WI38 (cell line): Measurements from ENCODE around the gene STON2.
A peak's percentile ranks its signal among the peaks of the same experiment; 100 is the strongest.

ENCODE experiments used
- H3K4me3 ChIP-seq: 2 replicates; pipeline ENCODE4 v1.5.1; 2011; ENCODE audit warnings: low read depth, mild to moderate bottlenecking, control low read depth, low read length
- TF ChIP-seq, protein P1 (sequence below): IDR thresholded peaks from 2 replicates; pipeline ENCODE4 v1.5.1; 2012; ENCODE audit warnings: low read depth, mild to moderate bottlenecking, control low read depth, low read length

STON2 gene

DNA sequence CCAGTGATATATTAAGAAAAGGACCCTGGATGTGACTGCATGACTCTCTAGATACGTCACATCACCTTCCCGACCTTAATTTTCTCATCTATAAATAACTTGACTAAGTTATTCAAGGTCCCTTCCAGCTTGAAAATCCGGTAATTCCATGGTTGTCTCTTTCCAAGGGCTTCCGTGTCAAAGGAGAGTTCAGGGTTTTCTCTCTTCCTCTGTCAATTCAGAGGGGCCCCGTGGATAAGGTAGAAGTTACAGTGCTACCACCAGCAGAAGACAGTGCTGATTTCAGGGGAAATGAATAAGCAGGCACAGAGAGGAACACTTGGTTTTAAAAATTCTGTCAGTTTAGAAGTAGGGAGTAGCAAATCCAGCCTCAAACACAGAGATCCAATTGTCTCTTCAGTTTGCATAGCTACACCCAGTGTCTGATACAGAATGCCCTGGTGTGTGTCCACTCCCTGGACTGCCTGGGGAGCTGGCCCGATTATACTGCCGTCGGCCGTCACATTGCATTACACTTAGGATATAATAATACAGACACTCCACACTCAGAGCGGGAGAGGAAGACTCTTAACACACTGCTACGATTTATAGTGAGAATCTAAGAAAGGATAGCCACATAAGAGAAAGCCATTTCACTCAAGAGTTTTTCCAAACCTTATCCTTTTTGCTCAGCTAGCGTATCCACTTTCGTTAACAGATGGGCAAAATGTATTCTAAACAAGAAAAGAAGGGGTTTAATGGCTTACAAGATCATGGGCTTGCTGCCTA lies 124.6 kb downstream of the STON2 start:
- TF ChIP-seq, protein P1, sequence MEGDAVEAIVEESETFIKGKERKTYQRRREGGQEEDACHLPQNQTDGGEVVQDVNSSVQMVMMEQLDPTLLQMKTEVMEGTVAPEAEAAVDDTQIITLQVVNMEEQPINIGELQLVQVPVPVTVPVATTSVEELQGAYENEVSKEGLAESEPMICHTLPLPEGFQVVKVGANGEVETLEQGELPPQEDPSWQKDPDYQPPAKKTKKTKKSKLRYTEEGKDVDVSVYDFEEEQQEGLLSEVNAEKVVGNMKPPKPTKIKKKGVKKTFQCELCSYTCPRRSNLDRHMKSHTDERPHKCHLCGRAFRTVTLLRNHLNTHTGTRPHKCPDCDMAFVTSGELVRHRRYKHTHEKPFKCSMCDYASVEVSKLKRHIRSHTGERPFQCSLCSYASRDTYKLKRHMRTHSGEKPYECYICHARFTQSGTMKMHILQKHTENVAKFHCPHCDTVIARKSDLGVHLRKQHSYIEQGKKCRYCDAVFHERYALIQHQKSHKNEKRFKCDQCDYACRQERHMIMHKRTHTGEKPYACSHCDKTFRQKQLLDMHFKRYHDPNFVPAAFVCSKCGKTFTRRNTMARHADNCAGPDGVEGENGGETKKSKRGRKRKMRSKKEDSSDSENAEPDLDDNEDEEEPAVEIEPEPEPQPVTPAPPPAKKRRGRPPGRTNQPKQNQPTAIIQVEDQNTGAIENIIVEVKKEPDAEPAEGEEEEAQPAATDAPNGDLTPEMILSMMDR: no peak
- H3K4me3 ChIP-seq: no peak overlapping the region

DNA sequence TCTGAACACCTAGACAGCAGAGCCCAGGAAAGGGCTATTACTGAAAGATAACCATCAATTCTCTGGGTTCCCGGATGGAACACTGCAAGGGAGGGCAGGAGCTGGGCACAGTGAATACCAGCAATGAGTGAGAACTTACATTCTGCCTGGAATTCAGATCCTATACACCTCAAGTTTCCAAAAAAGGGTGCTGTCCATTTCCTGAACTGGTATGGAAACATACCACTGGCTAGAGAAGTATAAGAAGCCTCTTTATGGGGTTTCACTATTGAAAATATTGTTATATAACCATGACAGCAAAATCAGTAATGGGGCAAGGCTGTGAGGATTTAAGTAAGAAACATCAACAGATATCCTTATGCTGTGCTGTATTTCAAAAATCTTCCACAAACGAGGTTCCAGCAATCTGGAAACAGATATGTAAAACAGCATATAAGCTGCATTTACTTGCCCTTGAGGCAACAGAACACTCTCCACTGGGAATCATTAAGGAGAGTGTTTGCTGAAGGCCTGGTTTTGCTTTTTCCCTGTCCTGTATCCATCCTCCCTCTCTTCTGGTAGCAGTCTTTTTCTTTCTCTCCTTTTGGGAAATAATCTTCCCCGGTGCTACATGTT lies 126.1 kb downstream of the STON2 start:
- no peak overlapping the region for H3K4me3 ChIP-seq
- TF ChIP-seq, protein P1: no peak

DNA sequence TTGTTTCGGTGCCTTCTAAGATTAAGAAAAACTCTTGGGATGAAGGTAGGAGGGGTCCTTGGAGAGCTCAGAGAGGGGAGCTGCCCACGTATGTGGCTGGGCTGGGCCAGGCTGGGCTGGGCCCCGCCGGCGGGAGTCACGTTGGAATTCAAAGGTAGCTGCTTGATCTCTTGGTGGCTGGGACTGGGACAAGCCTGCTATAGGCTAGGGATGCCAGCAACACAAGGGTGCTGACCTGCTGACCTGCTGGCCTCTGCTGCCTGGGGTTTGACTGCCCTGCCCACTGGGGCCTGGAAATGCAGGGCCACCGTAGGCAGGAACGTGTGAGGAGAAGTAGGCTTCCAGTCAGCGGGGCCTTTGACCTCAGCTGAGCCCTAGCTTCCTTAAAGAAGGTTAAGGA lies 126.6 kb downstream of the STON2 start:
- no peak overlapping the region for H3K4me3 ChIP-seq
- TF ChIP-seq, protein P1: no peak

DNA sequence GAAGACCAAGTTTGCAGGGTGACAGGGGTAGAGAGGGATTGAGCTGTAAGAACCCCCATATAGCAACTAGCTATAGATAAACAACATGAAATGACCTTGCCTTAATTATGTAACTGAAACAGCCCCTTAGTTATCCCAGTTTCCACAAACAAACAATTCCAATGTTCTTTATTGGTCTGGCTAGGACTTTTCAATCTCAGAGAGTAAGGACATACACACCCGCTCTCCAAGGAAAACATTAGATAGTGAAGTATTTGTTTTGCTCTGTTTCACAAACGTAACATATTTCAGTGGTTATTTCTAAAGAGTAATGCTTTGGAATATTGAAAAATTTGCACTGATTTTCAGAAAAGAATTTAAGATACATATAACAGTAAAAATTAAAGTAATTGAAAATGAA lies 127.8 kb downstream of the STON2 start:
- no peak overlapping the region for H3K4me3 ChIP-seq
- TF ChIP-seq, protein P1: no peak

DNA sequence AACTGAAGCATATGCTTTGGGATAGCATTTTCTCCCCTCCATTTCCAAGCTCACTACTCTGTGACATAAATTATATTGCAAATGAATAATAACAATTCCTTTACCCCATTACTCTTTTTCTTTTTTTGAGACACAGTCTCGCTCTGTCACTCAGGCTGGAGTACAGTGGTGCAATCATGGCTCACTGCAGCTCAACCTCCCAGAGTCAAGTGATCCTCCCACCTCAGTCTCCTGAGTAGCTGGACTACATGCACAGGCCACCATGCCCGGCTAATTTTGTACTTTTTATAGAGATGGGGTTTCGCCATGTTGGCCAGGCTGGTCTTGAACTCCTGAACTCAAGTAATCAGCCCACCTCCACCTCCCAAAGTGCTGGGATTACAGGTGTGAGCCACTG lies 130.1 kb downstream of the STON2 start:
- H3K4me3 ChIP-seq: no peak overlapping the region
- TF ChIP-seq, protein P1: no peak

DNA sequence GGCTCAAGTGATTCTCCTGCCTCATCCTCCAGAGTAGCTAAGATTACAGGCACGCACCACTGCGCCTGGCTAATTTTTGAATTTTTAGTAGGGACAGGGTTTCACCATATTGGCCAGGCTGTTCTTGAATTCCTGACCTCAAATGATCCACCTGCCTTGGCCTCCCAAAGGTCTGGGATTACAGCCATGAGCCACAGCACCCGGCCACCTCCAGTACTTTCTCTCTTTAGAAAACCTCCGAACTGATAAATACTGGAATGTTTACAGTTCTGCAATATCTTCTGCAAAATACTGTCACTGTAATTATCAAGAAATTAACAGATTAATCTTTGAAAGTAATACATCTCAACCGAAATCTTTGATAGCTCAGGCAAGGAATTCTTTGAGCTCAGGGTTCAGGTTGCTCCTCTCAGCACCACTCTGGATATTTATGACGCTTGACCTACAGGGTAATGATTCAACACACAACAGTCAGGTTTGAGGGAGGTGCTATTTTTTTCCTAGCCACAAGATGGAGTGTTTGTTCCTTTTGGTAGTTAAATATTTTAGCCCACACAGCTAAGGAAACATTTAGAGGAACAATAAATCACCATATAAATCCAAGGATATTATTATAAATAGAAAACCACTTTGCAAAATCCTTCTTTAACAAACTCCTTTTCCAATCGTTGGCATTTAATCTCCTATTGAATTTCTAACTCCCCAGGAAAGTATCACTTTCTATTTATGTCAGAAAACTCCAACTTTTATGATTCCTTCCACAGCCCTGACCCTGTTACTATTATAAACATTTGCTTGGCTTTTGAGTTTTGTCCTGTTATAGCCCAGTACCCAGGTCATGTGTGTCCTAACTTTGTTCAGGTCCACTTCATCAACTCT lies 130.8 kb downstream of the STON2 start:
- H3K4me3 ChIP-seq: no peak overlapping the region
- TF ChIP-seq, protein P1: peak; percentile 64
